HepG2 (cell line): ENCODE results near the gene MDP1. TPM values are rescaled to one million over a fixed set of nuclear protein-coding genes. Genes with fewer than 3 reads are reported as not detected.

Experiments
- BRD4 ChIP-seq: sonication (generic); formaldehyde crosslinking; IDR thresholded peaks from 2 replicates; pipeline ENCODE4 v1.4.0; 2020; ENCODE audit warnings: missing genetic modification reagents
- CEBPB ChIP-seq: IDR thresholded peaks from 2 replicates; pipeline ENCODE4 v1.6.1; 2011; ENCODE audit warnings: low read depth, low read length, improper control_type of control experiment, borderline replicate concordance
- DBP ChIP-seq: sonication (generic); formaldehyde crosslinking; IDR thresholded peaks from 2 replicates; pipeline ENCODE4 v1.4.0; 2020; ENCODE audit warnings: missing genetic modification reagents; ENCODE audit errors: not compliant biosample characterization
- ETV5 ChIP-seq: IDR thresholded peaks from 2 replicates; pipeline ENCODE4 v1.6.1; 2018; ENCODE audit warnings: missing biosample characterization, missing genetic modification reagents, inconsistent platforms, borderline replicate concordance
- HMGA1 ChIP-seq: sonication (generic); formaldehyde crosslinking; conservative IDR thresholded peaks from 2 replicates; pipeline ENCODE4 v1.4.0; 2020; ENCODE audit warnings: missing genetic modification reagents
- KLF6 ChIP-seq: IDR thresholded peaks from 2 replicates; pipeline ENCODE4 v1.8.0; 2016; ENCODE audit warnings: missing biosample characterization, missing genetic modification reagents
- MED13 ChIP-seq: sonication (generic); formaldehyde crosslinking; IDR thresholded peaks from 2 replicates; pipeline ENCODE4 v1.5.0; 2020; ENCODE audit warnings: missing genetic modification reagents
- NCOA5 ChIP-seq: sonication (generic); formaldehyde crosslinking; IDR thresholded peaks from 2 replicates; pipeline ENCODE4 v1.4.0; 2020; ENCODE audit warnings: missing genetic modification reagents
- RARG ChIP-seq: sonication (generic); formaldehyde crosslinking; IDR thresholded peaks from 2 replicates; pipeline ENCODE4 v1.4.0; 2020; ENCODE audit warnings: low read depth, mild to moderate bottlenecking, missing genetic modification reagents
- RXRA ChIP-seq: sonication (generic); formaldehyde crosslinking; IDR thresholded peaks from 2 replicates; pipeline ENCODE4 v1.5.1; 2020; ENCODE audit warnings: missing genetic modification reagents
- SOX6 ChIP-seq, 2 experiments: fragments of 450-650 bp in 1 of 2; sonication (generic) in 1 of 2; formaldehyde crosslinking in 1 of 2; IDR thresholded peaks; 2 replicates each; pipeline versions ENCODE4 v1.4.0 to v1.6.1; 2017 to 2020; ENCODE audit warnings: antibody characterized with exemption in 1 of 2, mild to moderate bottlenecking in 1 of 2, missing genetic modification reagents in 1 of 2
- YEATS4 ChIP-seq: sonication (generic); formaldehyde crosslinking; IDR thresholded peaks from 2 replicates; pipeline ENCODE4 v1.4.0; 2020; ENCODE audit warnings: missing genetic modification reagents, borderline replicate concordance
- ZBTB37 ChIP-seq: sonication (generic); formaldehyde crosslinking; IDR thresholded peaks from 2 replicates; pipeline ENCODE4 v1.4.0; 2020; ENCODE audit warnings: mild to moderate bottlenecking, missing genetic modification reagents
- ZNF564 ChIP-seq: sonication (generic); formaldehyde crosslinking; IDR thresholded peaks from 2 replicates; pipeline ENCODE4 v1.8.1; 2023; ENCODE audit warnings: mild to moderate bottlenecking, missing genetic modification reagents
- ZZZ3 ChIP-seq: sonication (generic); formaldehyde crosslinking; IDR thresholded peaks from 2 replicates; pipeline ENCODE4 v1.4.0; 2020; ENCODE audit warnings: missing genetic modification reagents, mild to moderate bottlenecking, borderline replicate concordance
- polyA plus RNA-seq, 8 experiments: library from polyadenylated mRNA; depleted of rRNA in 3 of 8; stranded (reverse) in 7 of 8; unstranded in 1 of 8; fragments of >200 nt; fragmentation: Illumina TruSeq in 4 of 8; extraction: Trizol in 4 of 8; gene quantifications; 2 replicates each; pipeline versions ENCODE4 v1.2.1 to v1.2.3, GENCODE V29; 2011 to 2016; ENCODE audit warnings: low read depth in 4 of 8, missing spikeins in 1 of 8, mixed read lengths in 1 of 8; ENCODE audit not compliant: insufficient read depth in 1 of 8
- total RNA-seq, 5 experiments: library from RNA; depleted of rRNA; stranded (reverse); fragments of >200 nt; fragmentation: Illumina TruSeq; extraction: Trizol; gene quantifications; 2 replicates each; pipeline ENCODE4 v1.2.3, GENCODE V29; 2016; ENCODE audit warnings: low read depth in 1 of 5
- TF ChIP-seq, protein P1 (sequence below): sonication (generic); formaldehyde crosslinking; IDR thresholded peaks from 2 replicates; pipeline ENCODE4 v1.4.0; 2020; ENCODE audit warnings: mild to moderate bottlenecking, missing genetic modification reagents
- TF ChIP-seq, protein P2 (sequence below): sonication (generic); formaldehyde crosslinking; IDR thresholded peaks from 2 replicates; pipeline ENCODE4 v1.4.0; 2020; ENCODE audit warnings: low read depth, mild to moderate bottlenecking, missing genetic modification reagents
- TF ChIP-seq, protein P3 (sequence below): IDR thresholded peaks from 2 replicates; pipeline ENCODE4 v1.6.1; 2016; ENCODE audit warnings: low read depth, missing genetic modification reagents, missing compliant biosample characterization
- TF ChIP-seq, protein P4 (sequence below): sonication (generic); formaldehyde crosslinking; IDR thresholded peaks from 2 replicates; pipeline ENCODE4 v1.4.0; 2020; ENCODE audit warnings: missing genetic modification reagents, low read depth, mild to moderate bottlenecking, borderline replicate concordance

The MDP1 gene
- total and polyA plus RNA-seq, 2 of the 13 experiments (the other 11 are each of a cell fraction or from before 2014, with no cell fraction given), result 44.1 to 48.7 TPM

DNA sequence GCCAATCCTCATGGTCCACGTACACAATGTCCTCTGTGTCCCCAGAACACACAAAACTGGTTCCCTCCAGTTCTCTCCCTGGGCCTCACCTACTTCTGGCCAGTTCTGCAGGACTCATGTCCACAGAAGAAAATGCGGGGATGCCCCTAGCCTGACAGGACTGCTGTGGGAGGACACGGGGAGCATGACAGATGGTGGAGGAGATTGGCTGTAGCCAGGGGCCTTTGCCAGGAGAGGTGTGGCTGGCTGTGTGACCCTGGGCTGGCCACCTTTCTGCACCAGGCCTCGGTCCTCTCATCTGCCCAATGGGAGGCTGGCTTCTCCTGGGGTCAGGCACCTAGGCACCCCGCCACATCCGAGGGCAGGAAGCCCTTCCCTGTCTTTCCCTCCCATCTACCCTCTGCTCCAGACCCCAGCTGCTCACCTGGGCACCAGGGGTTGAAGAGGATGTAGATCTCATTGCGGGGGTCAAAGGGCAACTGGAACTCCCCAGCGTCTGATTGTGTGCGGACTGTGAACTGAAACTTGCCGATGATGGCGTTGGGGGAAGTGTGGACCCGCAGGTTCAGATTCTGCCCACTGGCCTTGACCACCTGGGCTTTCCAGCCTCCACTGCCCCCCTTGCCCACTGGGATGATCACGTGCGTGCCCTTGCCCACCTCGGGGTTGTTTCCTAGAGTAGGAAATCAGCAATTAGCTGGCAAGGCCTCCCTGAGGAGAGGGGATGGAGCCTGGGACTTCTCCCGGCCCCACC, 44.3 kb upstream of the MDP1 start (continued):
- TF ChIP-seq ZBTB37 (CRISPR knock-in tag) (no peak), DBP (CRISPR knock-in tag) (no peak), HMGA1 (CRISPR knock-in tag) (no peak), ZZZ3 (CRISPR knock-in tag) (no peak), SOX6 (IDR thresholded peaks at IDR 0.05) (no peak), SOX6 (CRISPR knock-in tag; IDR thresholded peaks at IDR 0.05) (no peak), RARG (no peak), CEBPB (no peak), MED13 (no peak), ZNF564 (CRISPR knock-in tag) (no peak), KLF6 (CRISPR knock-in tag) (no peak), ETV5 (CRISPR knock-in tag) (no peak), RXRA (CRISPR knock-in tag) (peak; percentile 12; the same call in 1 of the 2 replicates), BRD4 (CRISPR knock-in tag) (no peak), YEATS4 (CRISPR knock-in tag) (no peak), NCOA5 (CRISPR knock-in tag) (no peak)
- TF ChIP-seq, protein P1, sequence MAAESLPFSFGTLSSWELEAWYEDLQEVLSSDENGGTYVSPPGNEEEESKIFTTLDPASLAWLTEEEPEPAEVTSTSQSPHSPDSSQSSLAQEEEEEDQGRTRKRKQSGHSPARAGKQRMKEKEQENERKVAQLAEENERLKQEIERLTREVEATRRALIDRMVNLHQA (CRISPR knock-in tag), result no peak
- TF ChIP-seq, protein P2, sequence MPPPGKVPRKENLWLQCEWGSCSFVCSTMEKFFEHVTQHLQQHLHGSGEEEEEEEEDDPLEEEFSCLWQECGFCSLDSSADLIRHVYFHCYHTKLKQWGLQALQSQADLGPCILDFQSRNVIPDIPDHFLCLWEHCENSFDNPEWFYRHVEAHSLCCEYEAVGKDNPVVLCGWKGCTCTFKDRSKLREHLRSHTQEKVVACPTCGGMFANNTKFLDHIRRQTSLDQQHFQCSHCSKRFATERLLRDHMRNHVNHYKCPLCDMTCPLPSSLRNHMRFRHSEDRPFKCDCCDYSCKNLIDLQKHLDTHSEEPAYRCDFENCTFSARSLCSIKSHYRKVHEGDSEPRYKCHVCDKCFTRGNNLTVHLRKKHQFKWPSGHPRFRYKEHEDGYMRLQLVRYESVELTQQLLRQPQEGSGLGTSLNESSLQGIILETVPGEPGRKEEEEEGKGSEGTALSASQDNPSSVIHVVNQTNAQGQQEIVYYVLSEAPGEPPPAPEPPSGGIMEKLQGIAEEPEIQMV (CRISPR knock-in tag), result peak; percentile 29; the same call in 1 of the 2 replicates
- TF ChIP-seq, protein P3, sequence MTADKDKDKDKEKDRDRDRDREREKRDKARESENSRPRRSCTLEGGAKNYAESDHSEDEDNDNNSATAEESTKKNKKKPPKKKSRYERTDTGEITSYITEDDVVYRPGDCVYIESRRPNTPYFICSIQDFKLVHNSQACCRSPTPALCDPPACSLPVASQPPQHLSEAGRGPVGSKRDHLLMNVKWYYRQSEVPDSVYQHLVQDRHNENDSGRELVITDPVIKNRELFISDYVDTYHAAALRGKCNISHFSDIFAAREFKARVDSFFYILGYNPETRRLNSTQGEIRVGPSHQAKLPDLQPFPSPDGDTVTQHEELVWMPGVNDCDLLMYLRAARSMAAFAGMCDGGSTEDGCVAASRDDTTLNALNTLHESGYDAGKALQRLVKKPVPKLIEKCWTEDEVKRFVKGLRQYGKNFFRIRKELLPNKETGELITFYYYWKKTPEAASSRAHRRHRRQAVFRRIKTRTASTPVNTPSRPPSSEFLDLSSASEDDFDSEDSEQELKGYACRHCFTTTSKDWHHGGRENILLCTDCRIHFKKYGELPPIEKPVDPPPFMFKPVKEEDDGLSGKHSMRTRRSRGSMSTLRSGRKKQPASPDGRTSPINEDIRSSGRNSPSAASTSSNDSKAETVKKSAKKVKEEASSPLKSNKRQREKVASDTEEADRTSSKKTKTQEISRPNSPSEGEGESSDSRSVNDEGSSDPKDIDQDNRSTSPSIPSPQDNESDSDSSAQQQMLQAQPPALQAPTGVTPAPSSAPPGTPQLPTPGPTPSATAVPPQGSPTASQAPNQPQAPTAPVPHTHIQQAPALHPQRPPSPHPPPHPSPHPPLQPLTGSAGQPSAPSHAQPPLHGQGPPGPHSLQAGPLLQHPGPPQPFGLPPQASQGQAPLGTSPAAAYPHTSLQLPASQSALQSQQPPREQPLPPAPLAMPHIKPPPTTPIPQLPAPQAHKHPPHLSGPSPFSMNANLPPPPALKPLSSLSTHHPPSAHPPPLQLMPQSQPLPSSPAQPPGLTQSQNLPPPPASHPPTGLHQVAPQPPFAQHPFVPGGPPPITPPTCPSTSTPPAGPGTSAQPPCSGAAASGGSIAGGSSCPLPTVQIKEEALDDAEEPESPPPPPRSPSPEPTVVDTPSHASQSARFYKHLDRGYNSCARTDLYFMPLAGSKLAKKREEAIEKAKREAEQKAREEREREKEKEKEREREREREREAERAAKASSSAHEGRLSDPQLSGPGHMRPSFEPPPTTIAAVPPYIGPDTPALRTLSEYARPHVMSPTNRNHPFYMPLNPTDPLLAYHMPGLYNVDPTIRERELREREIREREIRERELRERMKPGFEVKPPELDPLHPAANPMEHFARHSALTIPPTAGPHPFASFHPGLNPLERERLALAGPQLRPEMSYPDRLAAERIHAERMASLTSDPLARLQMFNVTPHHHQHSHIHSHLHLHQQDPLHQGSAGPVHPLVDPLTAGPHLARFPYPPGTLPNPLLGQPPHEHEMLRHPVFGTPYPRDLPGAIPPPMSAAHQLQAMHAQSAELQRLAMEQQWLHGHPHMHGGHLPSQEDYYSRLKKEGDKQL (CRISPR knock-in tag), result no peak
- TF ChIP-seq, protein P4, sequence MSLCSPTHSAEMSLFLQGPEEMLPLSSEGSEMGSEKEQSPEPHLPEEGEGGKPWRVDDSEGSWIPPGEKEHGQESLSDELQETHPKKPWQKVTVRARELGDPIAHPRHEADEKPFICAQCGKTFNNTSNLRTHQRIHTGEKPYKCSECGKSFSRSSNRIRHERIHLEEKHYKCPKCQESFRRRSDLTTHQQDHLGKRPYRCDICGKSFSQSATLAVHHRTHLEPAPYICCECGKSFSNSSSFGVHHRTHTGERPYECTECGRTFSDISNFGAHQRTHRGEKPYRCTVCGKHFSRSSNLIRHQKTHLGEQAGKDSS (CRISPR knock-in tag), result 0 out of 2 replicates have a peak, but pooled peaks have one; percentile 32
